ENCODE measurements around the gene CD1C.
"Not testable (repeated sequence)": the region's sequence is repeated elsewhere in the genome, so short reads cannot be mapped to it uniquely, and the experiment has no call there.

CD1C gene

GRCh38 chr1:158329733-158330132 lies 40.0 kb downstream of the CD1C start:
- no peak for DNase-seq

GRCh38 chr1:158330391-158331105 lies 40.8 kb downstream of the CD1C start:
- DNase-seq: no peak

- no peak for DNase-seq
Observed at GRCh38 chr1:158331106-158331425, 41.3 kb downstream of the CD1C start.

GRCh38 chr1:158331481-158332150 lies 41.9 kb downstream of the CD1C start, which contains the start of gene CD1B:
TSS of gene CD1B (minus strand) at chr1:158331531. CDS start at chr1:158331423, 108 bp downstream.
- no peak for DNase-seq

GRCh38 chr1:158333405-158334155 lies 43.9 kb downstream of the CD1C start:
- no peak for DNase-seq

GRCh38 chr1:158334526-158335212 lies 44.9 kb downstream of the CD1C start:
- no peak for DNase-seq

GRCh38 chr1:158335213-158335532 lies 45.5 kb downstream of the CD1C start:
- DNase-seq: no peak

- DNase-seq: not testable (repeated sequence)
Observed at GRCh38 chr1:158336413-158336812, 46.7 kb downstream of the CD1C start.
